Forelimb muscle (tissue), 1 donor: ENCODE data around the gene GALNT10. TPM values are rescaled to one million over a fixed set of nuclear protein-coding genes. Genes with fewer than 3 reads are reported as not detected.

ENCODE experiments used
- DNase-seq: peaks from one replicate; pipeline ENCODE4 v3.0.0-alpha.2; 2013; ENCODE audit warnings: low read depth
- polyA plus RNA-seq: library from polyadenylated mRNA; unstranded; fragments of 120-200 nt; gene quantifications from one replicate; pipeline ENCODE4 v1.2.1, GENCODE V29; 2013; ENCODE audit not compliant: insufficient read length

Gene GALNT10
- polyA plus RNA-seq, 1 donor = 16.7 TPM

DNA sequence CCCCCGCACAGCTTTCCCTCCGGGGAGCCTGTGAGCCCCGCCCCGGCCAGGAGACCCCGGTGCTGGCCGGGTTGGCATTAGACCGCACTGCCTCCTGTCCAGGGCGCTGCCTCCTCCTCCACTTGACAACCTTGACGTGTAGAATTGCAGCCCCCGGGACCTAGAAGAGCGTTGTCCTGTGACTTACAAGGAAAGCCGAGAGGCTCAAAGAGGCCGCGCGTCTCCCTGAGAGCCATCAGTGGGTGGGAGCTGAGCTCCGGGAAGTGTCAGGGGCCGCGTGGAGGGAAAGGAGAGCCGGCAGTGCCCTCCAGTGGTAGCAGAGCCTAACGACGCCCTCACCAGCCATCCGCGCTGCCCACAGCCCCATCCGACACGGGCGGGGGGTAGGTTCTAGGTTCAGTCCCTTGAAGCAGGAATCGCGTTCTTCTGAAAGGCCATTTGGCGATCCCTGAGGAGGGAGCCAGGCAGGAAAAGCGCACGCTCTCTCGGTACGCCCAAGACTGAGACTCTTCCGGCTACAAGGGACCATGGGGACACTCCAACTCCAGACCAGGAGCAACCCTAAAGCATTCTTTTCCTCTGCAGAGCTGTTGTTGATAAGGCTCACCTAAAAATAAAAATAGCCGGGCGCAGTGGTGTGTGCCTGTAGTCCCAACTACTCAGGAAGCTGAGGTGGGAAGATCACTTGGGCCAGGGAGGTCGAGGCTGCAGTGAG lies 214.7 kb downstream of the GALNT10 start:
- DNase-seq = peak; percentile 25

- DNase-seq = no peak
Observed at GRCh38 chr5:154406231-154406630, 215.7 kb downstream of the GALNT10 start.

DNA sequence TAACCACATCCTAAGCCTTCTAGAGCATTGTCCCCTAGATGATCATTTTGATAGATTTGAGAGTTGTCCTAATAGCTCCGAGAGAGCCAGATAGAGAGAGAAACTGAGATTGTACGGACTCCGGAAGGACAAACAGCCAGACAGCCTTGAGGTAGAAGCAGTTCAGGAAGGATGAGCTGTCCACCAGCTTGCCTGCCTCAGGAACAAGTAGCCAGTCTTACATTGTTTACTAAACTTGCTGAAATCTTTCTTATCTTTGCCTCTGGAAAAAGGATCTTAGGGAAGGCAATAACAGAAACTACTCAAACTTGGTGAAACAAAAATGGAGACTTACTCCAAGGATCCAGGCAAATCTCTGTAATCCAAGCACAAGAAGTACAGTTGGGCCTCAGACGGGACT lies 216.3 kb downstream of the GALNT10 start:
- DNase-seq = no peak

- no peak for DNase-seq
Observed at GRCh38 chr5:154408811-154409210, 218.3 kb downstream of the GALNT10 start.

GRCh38 chr5:154409230-154409840 lies 218.8 kb downstream of the GALNT10 start:
- DNase-seq = no peak

DNA sequence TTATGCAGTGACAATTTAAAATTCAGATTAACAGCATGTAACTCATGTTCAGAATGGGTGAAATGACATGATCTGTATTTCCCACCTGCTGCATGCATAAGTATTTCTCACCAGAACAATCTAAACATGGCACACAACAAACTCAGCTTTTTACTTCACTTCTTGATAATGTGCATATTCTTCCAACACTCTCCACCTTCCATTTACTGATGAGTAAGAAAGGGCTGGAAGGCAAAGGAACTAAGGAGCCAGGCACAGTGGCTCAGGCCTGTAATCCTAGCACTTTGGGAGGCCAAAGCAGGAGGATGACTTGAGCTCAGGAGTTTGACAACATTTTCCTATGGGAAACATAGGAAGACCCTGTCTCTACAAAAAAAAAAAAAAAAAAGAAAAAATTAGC lies 219.5 kb downstream of the GALNT10 start:
- no peak for DNase-seq

GRCh38 chr5:154410786-154411185 lies 220.3 kb downstream of the GALNT10 start:
- no peak for DNase-seq

DNA sequence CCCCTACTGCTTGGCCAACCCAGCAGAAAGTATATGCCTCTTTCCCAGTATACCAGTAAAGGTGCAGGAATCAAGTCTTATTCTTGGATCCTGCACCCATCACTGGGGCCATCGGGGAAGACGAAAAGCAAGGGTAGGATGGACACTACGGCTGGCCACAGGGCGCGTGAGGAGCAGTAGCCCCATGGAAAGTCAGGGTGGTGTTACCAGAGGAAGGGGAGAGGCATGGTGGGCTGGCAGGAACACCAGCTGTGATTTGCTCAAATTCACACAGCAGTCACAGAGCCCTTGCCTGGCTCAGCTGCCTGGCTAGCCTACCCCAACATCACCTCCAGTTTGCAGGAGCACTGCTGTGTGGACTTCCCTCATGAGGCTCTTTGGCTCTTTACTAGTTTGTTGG lies 220.8 kb downstream of the GALNT10 start:
- DNase-seq = no peak

GRCh38 chr5:154412316-154412715 lies 221.8 kb downstream of the GALNT10 start:
- DNase-seq = no peak

- DNase-seq = no peak
Observed at GRCh38 chr5:154412925-154413324, 222.4 kb downstream of the GALNT10 start.

DNA sequence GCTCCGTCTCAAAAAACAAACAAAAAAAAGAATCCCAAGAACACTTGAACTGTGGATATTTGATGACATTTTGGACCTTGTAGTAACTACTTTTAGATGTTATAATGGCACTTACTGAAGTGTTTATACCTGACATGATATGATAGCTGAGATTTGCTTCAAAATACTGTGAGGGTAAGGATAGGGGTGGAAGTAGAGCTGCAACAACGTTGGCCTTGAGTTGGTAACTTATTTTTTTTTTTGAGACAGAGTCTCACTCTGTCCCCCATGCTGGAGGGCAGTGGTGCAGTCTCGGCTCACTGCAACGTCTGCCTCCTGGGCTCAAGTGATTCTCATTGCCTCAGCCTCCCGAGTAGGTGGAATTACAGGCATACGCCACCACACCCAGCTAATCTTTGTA lies 224.6 kb downstream of the GALNT10 start:
- no peak for DNase-seq

DNA sequence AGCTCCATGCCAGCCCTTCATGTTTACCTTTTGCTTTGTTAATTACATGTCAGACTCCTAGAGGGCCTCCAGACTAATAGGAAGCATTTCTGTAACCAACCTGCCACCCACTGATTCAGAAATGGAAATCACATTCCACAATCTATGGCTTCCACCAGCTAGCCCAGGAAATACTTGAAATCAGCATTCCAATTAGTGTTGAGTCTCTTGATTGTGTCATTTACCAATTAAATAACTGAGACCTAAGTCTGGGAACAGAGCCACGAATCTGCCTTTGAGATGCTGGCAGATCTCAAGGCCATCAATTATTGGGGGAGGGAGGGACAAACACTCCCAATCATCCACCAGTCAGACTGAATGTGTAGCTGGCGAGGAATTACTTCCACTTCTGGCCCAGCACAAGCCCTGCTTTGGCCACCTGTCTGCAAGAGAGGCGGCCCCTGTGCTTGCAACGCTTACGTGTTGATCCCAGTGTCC lies 227.8 kb downstream of the GALNT10 start:
- DNase-seq = no peak

- no peak for DNase-seq
Observed at GRCh38 chr5:154419236-154419635, 228.7 kb downstream of the GALNT10 start.

DNA sequence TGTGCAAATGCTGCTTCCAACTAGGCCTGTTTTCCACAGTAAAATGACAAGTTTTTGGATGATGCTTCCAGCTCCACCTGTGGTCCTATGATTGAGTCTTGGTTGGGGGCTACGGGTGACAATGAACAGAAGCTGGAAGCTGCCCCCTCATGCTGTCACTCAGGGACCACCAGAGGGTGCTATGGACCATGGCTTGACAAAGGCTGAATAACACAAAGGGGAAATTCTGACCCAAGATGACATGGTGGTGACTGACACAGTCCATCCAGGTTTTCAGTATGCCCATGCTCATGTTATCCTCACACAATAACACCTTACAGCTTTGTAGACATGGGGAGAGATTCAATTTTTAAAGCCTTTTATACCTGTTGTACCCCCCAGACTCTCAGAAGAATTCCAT lies 231.3 kb downstream of the GALNT10 start:
- DNase-seq = no peak

DNA sequence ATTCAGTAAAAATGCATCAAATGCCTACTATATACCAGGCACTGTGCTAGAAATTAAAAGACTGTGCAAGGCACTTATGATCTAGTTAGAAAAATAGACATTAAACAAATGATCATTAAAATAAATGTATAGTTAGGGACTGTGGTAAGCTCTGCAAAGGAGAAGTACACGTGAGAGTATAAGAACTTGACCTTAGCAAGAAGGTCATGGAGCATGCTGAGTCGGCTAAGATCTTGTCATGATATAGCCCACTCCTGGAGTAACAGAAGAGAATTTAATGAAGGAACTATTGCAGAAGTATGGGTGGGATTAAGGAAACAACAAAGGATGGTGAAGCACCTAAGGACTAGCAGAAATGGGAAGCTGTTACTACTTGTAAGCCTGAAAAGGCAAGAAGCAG lies 231.8 kb downstream of the GALNT10 start:
- DNase-seq = no peak

DNA sequence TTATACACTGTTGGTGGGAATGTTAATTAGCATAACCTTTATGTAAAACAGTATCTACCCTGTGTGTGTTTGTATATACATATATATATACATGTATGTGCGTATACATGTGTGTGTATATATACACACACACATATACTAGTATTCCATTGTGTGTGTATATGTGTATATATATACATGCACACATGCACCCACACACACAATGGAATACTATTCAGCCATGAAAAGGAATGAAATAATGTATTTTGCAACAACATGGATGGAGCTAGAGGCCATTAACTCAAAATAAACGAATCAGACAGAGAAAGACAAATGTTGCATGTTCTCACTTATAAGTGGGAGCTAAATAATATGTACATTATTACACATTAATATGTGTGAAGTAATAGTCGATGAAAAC lies 237.7 kb downstream of the GALNT10 start:
- DNase-seq = no peak

DNA sequence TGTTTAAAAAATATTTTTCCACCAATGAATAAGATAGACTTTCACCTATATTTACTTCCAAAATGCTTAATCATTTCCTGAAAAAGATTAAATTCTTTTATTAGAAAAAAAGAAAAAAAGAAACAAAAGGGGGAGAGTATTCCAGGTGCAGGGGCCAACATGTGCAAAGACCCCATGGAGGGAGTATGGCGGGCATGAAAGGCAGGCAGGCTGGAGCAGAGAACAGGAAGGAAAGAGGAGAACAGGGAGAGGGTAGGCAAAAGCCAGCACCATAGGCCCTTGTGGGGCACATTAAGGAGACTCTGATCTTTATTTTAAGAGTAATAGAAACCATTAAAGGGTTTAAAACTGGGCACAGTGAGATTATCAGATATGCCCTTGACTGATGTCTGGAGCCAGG lies 238.8 kb downstream of the GALNT10 start:
- DNase-seq = no peak

GRCh38 chr5:154430466-154430865 lies 239.9 kb downstream of the GALNT10 start:
- DNase-seq = no peak

DNA sequence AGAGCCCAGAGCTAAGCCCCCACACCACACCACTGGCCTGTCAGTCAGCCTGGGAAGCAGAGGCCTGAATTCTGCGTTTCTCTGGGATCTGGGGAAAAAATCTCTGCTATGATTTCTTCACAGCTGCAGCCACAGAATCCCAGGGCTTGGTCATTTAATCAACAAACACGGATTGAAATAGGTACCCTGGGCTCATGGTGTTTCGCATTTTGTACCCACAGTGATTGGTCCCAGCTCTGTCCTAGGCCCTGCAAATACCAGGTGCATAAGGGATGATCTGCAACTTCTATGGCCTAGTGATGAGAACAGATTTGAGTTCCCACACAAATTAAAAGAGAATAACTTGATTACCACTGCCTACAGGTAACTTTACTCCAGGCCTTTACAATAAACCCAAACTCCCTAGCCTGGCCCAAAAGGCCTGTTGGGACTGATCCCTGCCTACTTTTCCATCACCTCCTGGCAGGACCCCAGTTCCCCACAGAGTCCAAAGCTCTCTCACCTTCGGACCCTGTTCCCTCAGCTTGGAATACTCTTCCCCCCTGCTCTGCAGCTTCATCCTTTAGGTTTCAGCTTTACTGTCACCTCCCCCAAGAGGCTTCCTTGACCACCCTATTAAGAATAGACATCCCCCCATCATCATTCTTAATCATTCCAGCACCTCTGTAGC lies 240.6 kb downstream of the GALNT10 start:
- DNase-seq = no peak

GRCh38 chr5:154435226-154435625 lies 244.7 kb downstream of the GALNT10 start:
- no peak for DNase-seq

GRCh38 chr5:154437281-154437965 lies 246.9 kb downstream of the GALNT10 start:
- no peak for DNase-seq

DNA sequence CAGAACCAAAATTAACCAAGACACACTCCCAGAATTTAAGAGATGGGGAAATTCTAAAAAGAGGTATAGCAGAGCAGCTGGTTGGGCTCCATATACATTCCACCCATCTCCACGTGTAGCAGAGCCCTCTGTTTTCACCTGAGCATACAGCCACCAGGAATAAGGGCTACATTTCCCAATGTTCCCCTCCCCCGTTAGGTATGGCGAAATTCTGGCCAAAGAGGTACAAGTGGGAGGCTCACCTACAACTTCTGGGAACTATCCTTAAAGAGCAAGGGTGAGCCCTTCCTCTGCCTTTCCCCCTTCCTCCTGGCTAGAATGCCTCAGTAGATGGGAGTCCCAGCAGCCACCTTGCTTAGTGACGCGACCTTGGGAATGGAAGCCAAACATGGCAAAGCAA lies 250.0 kb downstream of the GALNT10 start:
- DNase-seq = no peak
